H1 (cell line): Measurements from ENCODE around the gene RIIAD1. TPM values are rescaled to one million over a fixed set of nuclear protein-coding genes. Genes with fewer than 3 reads are reported as not detected.

ENCODE experiments used
- CTCF ChIA-PET: fragments of 300-600 bp; sonication (Branson Sonifier 250); formaldehyde crosslinking; loops from one replicate; lab custom pipeline; 2021; ENCODE audit not compliant: partially characterized antibody; lab: Charles Lee
- POLR2A ChIA-PET: fragments of 300-600 bp; sonication (Branson Sonifier 250); formaldehyde crosslinking; loops from one replicate; lab custom pipeline; 2021; ENCODE audit warnings: inconsistent platforms; ENCODE audit not compliant: partially characterized antibody; lab: Charles Lee
- DNase-seq, 2 experiments: peaks; one replicate each; pipeline versions ENCODE4 v3.0.0 to v3.0.0-alpha.2; 2010 to 2022; ENCODE audit warnings: low spot score in 2 of 2, low read depth in 1 of 2, mixed read lengths in 1 of 2
- FAIRE-seq: peaks from 2 replicates; lab custom pipeline; 2011; peaks lifted over from hg19 to GRCh38; lab: Jason Lieb, UNC
- H2AFZ ChIP-seq: 2 replicates; pipeline ENCODE4 v1.8.1; 2012; ENCODE audit warnings: low read length, inconsistent platforms
- H2AK5ac ChIP-seq: 2 replicates; pipeline ENCODE4 v1.6.1; 2013; ENCODE audit warnings: low read depth, low read length
- H2BK120ac ChIP-seq: replicated peaks from 2 replicates; pipeline ENCODE3; 2013; ENCODE audit warnings: low read depth, low read length, inconsistent platforms
- H2BK12ac ChIP-seq: 2 replicates; pipeline ENCODE4 v1.6.1; 2013; ENCODE audit warnings: low read depth, low read length
- H2BK15ac ChIP-seq: 2 replicates; pipeline ENCODE4 v1.6.1; 2013; ENCODE audit warnings: low read length
- H2BK20ac ChIP-seq: 2 replicates; pipeline ENCODE4 v1.6.1; 2013; ENCODE audit warnings: low read length
- H2BK5ac ChIP-seq: 2 replicates; pipeline ENCODE4 v1.6.1; 2013; ENCODE audit warnings: low read depth, low read length
- H3K14ac ChIP-seq: 2 replicates; pipeline ENCODE4 v1.6.1; 2013; ENCODE audit warnings: inconsistent platforms; ENCODE audit not compliant: insufficient read length
- H3K18ac ChIP-seq: 2 replicates; pipeline ENCODE4 v1.6.1; 2013; ENCODE audit warnings: low read length; ENCODE audit errors: extremely low read depth
- H3K23ac ChIP-seq: 2 replicates; pipeline ENCODE4 v1.6.1; 2013; ENCODE audit warnings: inconsistent platforms; ENCODE audit not compliant: insufficient read length
- H3K23me2 ChIP-seq: 2 replicates; pipeline ENCODE4 v1.6.1; 2013; ENCODE audit warnings: low read depth, low read length
- H3K27ac ChIP-seq: 2 replicates; pipeline ENCODE4 v1.6.1; 2011; ENCODE audit warnings: low read depth, low read length, inconsistent platforms
- H3K27me3 ChIP-seq, 4 experiments: replicated peaks in 1 of 4; 1 replicate in 1 of 4; 2 replicates in 3 of 4; pipeline versions ENCODE4 v1.6.1 to v1.8.1; 2011 to 2013; ENCODE audit warnings: low read length in 3 of 4, mild to moderate bottlenecking in 3 of 4, inconsistent platforms in 2 of 4, mixed read lengths in 2 of 4, moderate library complexity in 1 of 4; ENCODE audit not compliant: control insufficient read depth in 3 of 4, insufficient read depth in 3 of 4; ENCODE audit errors: extremely low read depth in 1 of 4
- H3K36me3 ChIP-seq, 4 experiments: 2 replicates each; pipeline versions ENCODE4 v1.6.1 to v1.8.1; 2011 to 2013; ENCODE audit warnings: mild to moderate bottlenecking in 4 of 4, low read length in 3 of 4, moderate library complexity in 2 of 4, control low read depth in 1 of 4, inconsistent platforms in 1 of 4; ENCODE audit not compliant: insufficient read depth in 4 of 4, control insufficient read depth in 2 of 4
- H3K4ac ChIP-seq: replicated peaks from 2 replicates; pipeline ENCODE3; 2013; ENCODE audit warnings: low read length, low read depth, mixed read lengths, inconsistent platforms; ENCODE audit not compliant: insufficient read length
- H3K4me1 ChIP-seq, 4 experiments: replicated peaks in 1 of 4; 1 replicate in 1 of 4; 2 replicates in 3 of 4; pipeline versions ENCODE4 v1.6.1 to v1.8.1; 2011 to 2013; ENCODE audit warnings: low read length in 3 of 4, inconsistent platforms in 2 of 4, mixed read lengths in 1 of 4; ENCODE audit not compliant: insufficient read depth in 4 of 4, control insufficient read depth in 3 of 4
- H3K4me2 ChIP-seq, 2 experiments: 2 replicates each; pipeline versions ENCODE4 v1.6.1 to v1.8.1; 2011 to 2013; ENCODE audit warnings: low read depth in 2 of 2, low read length in 2 of 2, control low read depth in 1 of 2, inconsistent platforms in 1 of 2, mild to moderate bottlenecking in 1 of 2; ENCODE audit not compliant: insufficient read depth in 1 of 2
- H3K4me3 ChIP-seq, 4 experiments: fragments of 200-600, 300-600 bp in 1 of 4; sonication (generic), shearing (Covaris generic), sonication (Bioruptor Twin) in 1 of 4; 2 replicates each; pipeline versions ENCODE4 v1.5.1 to v1.8.1; 2011 to 2016; ENCODE audit warnings: low read length in 4 of 4, low read depth in 3 of 4, control low read depth in 2 of 4, inconsistent platforms in 2 of 4, mild to moderate bottlenecking in 2 of 4, mixed read lengths in 1 of 4, moderate library complexity in 1 of 4; ENCODE audit not compliant: insufficient read depth in 2 of 4; ENCODE audit errors: extremely low read depth in 1 of 4
- H3K56ac ChIP-seq: replicated peaks from 2 replicates; pipeline ENCODE3; 2013; ENCODE audit warnings: low read depth, mild to moderate bottlenecking, mixed read lengths, low read length, inconsistent platforms; ENCODE audit not compliant: insufficient read length
- H3K79me1 ChIP-seq: 2 replicates; pipeline ENCODE4 v1.6.1; 2013; ENCODE audit warnings: low read depth, low read length, control low read depth
- H3K79me2 ChIP-seq, 2 experiments: 2 replicates each; pipeline versions ENCODE4 v1.6.1 to v1.8.1; 2012 to 2013; ENCODE audit warnings: low read length in 2 of 2, mild to moderate bottlenecking in 2 of 2, inconsistent platforms in 1 of 2; ENCODE audit not compliant: insufficient read depth in 2 of 2, control insufficient read depth in 1 of 2
- H3K9ac ChIP-seq, 4 experiments: replicated peaks in 1 of 4; 1 replicate in 1 of 4; 2 replicates in 3 of 4; pipeline versions ENCODE4 v1.6.1 to v1.8.1; 2011 to 2013; ENCODE audit warnings: low read depth in 3 of 4, low read length in 3 of 4, control low read depth in 2 of 4, mild to moderate bottlenecking in 2 of 4, moderate library complexity in 2 of 4, inconsistent platforms in 1 of 4; ENCODE audit errors: extremely low read depth in 1 of 4
- H3K9me3 ChIP-seq, 2 experiments: 2 replicates each; pipeline versions ENCODE4 v1.6.1 to v1.8.1; 2012 to 2013; ENCODE audit warnings: mild to moderate bottlenecking in 2 of 2, moderate library complexity in 2 of 2, control low read depth in 1 of 2, inconsistent platforms in 1 of 2, low read depth in 1 of 2, low read length in 1 of 2, mixed read lengths in 1 of 2; ENCODE audit not compliant: insufficient read depth in 2 of 2
- H4K20me1 ChIP-seq, 2 experiments: replicated peaks in 1 of 2; 2 replicates each; pipeline versions ENCODE3 to v1.8.1; 2011 to 2013; ENCODE audit warnings: inconsistent platforms in 2 of 2, low read length in 2 of 2, mild to moderate bottlenecking in 1 of 2; ENCODE audit not compliant: insufficient read depth in 2 of 2, control insufficient read depth in 1 of 2
- H4K5ac ChIP-seq: 2 replicates; pipeline ENCODE4 v1.6.1; 2013; ENCODE audit warnings: low read length, low read depth, mixed read lengths, inconsistent platforms; ENCODE audit not compliant: insufficient read length
- H4K8ac ChIP-seq: 2 replicates; pipeline ENCODE4 v1.8.0; 2013; ENCODE audit warnings: mild to moderate bottlenecking, moderate library complexity, low read length, inconsistent platforms; ENCODE audit not compliant: insufficient read depth; ENCODE audit errors: extremely low read depth
- H4K91ac ChIP-seq: replicated peaks from 2 replicates; pipeline ENCODE3; 2013; ENCODE audit warnings: low read length, mixed read lengths, inconsistent platforms; ENCODE audit not compliant: insufficient read length
- CBX8 ChIP-seq: fragments of 300-800, 300-1000 bp; sonication (generic); IDR thresholded peaks from 2 replicates; pipeline ENCODE4 v1.7.1; 2016; ENCODE audit warnings: low read depth, low read length, borderline replicate concordance
- EGR1 ChIP-seq: IDR thresholded peaks from 2 replicates; pipeline ENCODE4 v1.6.1; 2011; ENCODE audit warnings: low read depth, low read length, borderline replicate concordance
- KDM4A ChIP-seq: IDR thresholded peaks from one replicate; pipeline ENCODE4 v1.7.1; 2012; ENCODE audit warnings: low read depth, mild to moderate bottlenecking, moderate library complexity, low read length, inconsistent platforms; ENCODE audit not compliant: severe bottlenecking
- NRF1 ChIP-seq: IDR thresholded peaks from 2 replicates; pipeline ENCODE4 v1.6.1; 2011; ENCODE audit warnings: mild to moderate bottlenecking, low read depth, low read length, improper control_type of control experiment
- POLR2A ChIP-seq, 2 experiments: IDR thresholded peaks; 1 replicate in 1 of 2; 2 replicates in 1 of 2; pipeline ENCODE4 v1.6.1; 2011; ENCODE audit warnings: low read depth in 2 of 2, low read length in 2 of 2, mild to moderate bottlenecking in 2 of 2; ENCODE audit errors: control extremely low read depth in 1 of 2
- POLR2AphosphoS5 ChIP-seq: IDR thresholded peaks from 2 replicates; pipeline ENCODE4 v1.6.1; 2011; ENCODE audit warnings: low read depth, low read length
- RAD21 ChIP-seq, 2 experiments: IDR thresholded peaks in 1 of 2; conservative IDR thresholded peaks in 1 of 2; 2 replicates each; pipeline ENCODE4 v1.6.1; 2011; ENCODE audit warnings: low read depth in 2 of 2, low read length in 2 of 2, improper control_type of control experiment in 1 of 2, inconsistent platforms in 1 of 2, mild to moderate bottlenecking in 1 of 2, moderate library complexity in 1 of 2
- RBBP5 ChIP-seq: IDR thresholded peaks from 2 replicates; pipeline ENCODE4 v1.7.1; 2012; ENCODE audit warnings: low read depth, mild to moderate bottlenecking, inconsistent platforms, low read length, moderate library complexity, borderline replicate concordance
- SIX5 ChIP-seq: IDR thresholded peaks from 2 replicates; pipeline ENCODE4 v1.6.1; 2011; ENCODE audit warnings: mild to moderate bottlenecking, low read depth, low read length
- WGBS, 2 experiments: shearing (Covaris generic) in 1 of 2; methylation state at CpG; one replicate each; pipeline versions ENCODE4 v1.1.6 to v1.1.7; 2013 to 2015; ENCODE audit warnings: low lambda C conversion rate in 2 of 2, mixed read lengths in 2 of 2, inconsistent platforms in 1 of 2, low coverage in 1 of 2, missing lambda C conversion rate in 1 of 2; ENCODE audit not compliant: insufficient replicate concordance in 2 of 2, insufficient coverage in 1 of 2, insufficient read length in 1 of 2; ENCODE audit errors: extremely low coverage in 1 of 2, missing lambda C conversion rate in 1 of 2; 5-methylcytosine and 5-hydroxymethylcytosine counted together
- polyA plus RNA-seq, 7 experiments: library from polyadenylated mRNA; depleted of rRNA in 3 of 7; stranded (reverse) in 5 of 7; unstranded in 2 of 7; fragments of >200 nt in 5 of 7; fragments of 200-250 nt in 2 of 7; gene quantifications; 1 replicate in 5 of 7; 2 replicates in 1 of 7; 4 replicates in 1 of 7; pipeline versions ENCODE4 v1.2.1 to v1.2.3, GENCODE V29; 2011 to 2013; ENCODE audit warnings: missing spikeins in 2 of 7, mixed read lengths in 2 of 7
- total RNA-seq: library from RNA; stranded (reverse); fragmentation: NEBNext Ultra II Directional; extraction: Animal tissue kit (Norgen Biotek cat#: 25700); gene quantifications from 2 replicates; pipeline ENCODE4 v1.2.1, GENCODE V29; 2021

Gene RIIAD1
- total and polyA plus RNA-seq, 2 of the 8 experiments (the other 6 are each of a cell fraction or from before 2014, with no cell fraction given): not detected

DNA sequence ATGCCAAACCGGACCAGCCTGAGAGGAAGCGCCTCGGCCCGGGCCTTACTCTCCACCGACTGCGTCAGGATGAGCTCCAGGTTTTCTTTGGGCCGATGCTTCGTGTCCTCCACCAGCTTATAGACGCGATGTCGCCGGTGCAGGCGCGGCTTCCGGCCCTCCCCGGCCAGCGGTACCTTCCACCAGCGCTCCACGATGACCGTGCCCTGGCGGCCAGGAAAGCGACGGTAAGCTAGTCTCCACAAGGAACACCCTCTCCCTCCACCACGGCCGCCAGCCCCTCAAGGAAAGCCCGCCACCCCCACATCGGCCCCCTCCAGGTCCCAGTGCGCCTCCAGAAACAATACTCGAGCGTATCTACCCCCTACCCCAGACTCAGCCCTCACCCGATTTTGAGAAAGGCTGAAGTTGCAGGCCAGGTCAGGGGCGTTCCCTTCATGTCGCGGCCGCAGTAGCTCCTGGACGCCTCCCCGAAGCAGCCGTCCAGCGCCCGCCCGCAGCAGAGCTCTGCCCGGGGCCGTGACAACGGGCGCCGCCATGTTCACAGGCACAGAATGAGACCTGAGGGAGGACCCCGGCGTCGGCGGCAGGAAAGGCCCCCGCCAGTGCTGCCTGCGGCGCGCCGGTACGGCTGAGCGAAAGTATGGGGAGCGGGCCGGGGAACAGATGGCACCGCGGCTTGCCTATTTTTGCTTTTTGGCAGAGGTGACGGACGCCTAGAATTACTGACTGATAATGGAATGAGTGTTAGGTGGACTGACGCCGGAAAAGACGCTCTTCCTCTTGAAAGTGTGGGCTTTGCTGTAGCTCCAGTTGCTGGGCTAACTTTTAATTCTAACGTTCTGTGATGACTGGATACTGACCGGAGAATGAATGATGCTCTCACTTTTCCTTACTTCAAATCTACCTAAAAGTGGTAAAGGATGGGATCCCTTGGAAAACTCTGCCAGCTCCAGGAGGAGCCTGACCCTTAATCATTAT is 41.9 kb downstream of the RIIAD1 start, which contains the start of gene MRPL9:
MRPL9 (minus strand) TSS at position 556 of the 981 bp plus-strand sequence; CDS start at position 539, 17 bp downstream.
- no peak within 1 kb of the TSS for H2AK5ac ChIP-seq
- no peak within 1 kb of the TSS for H4K91ac ChIP-seq
- H4K5ac ChIP-seq: peak within 1 kb of the TSS; percentile 74
- H2BK20ac ChIP-seq: no peak within 1 kb of the TSS
- peak within 1 kb of the TSS; percentile 88 to 96 (median 92) for H3K4me3 ChIP-seq
- no peak within 1 kb of the TSS for H2BK120ac ChIP-seq
- peaks cover 9 to 30% (median 23%) of the 10 kb centered on the region in 4 experiments; a peak in 7 of 8 replicates for H3K36me3 ChIP-seq
- peak within 1 kb of the TSS; percentile 39 for H3K56ac ChIP-seq
- FAIRE-seq: no peak
- H3K4ac ChIP-seq: no peak within 1 kb of the TSS
- peak; percentile 36 to 91 for DNase-seq
- no peaks in the 10 kb centered on the region for H3K79me1 ChIP-seq
- peak within 1 kb of the TSS; percentile 85 for H3K27ac ChIP-seq
- no peaks in the 10 kb centered on the region for H4K20me1 ChIP-seq
- WGBS, 2 experiments: 3% methylated on average over 60 of the region's 68 CpGs; no CpG with 5 or more reads in 1 of the 2 experiments
- no peak within 1 kb of the TSS for H2BK12ac ChIP-seq
- no peaks in the 10 kb centered on the region for H3K27me3 ChIP-seq
- peak within 1 kb of the TSS; percentile 38; the same call in 1 of the 2 replicates for H2BK5ac ChIP-seq
- peaks cover 0 to 3% of the 10 kb centered on the region in 2 experiments; a peak in 1 of 4 replicates for H3K79me2 ChIP-seq
- H3K4me1 ChIP-seq: 0 out of 7 replicates have a peak, but pooled peaks cover 0 to 1% (median 0%) of the 10 kb centered on the region in 4 experiments
- CTCF ChIA-PET: interaction anchor here (0.8 to 1.7 kb wide), 11 partner anchors 11 to 169 kb away, joined by 3 to 5 read pairs (median 3); partner anchors contain the start of gene TDRKH
- H3K4me2 ChIP-seq: peak within 1 kb of the TSS; percentile 75 to 97
- peaks cover 4% of the 10 kb centered on the region; the same call in 1 of the 2 replicates for H3K23me2 ChIP-seq
- no peak within 1 kb of the TSS for H3K18ac ChIP-seq
- no peak within 1 kb of the TSS for H3K14ac ChIP-seq
- no peaks in the 10 kb centered on the region for H3K9me3 ChIP-seq
- H2BK15ac ChIP-seq: no peak within 1 kb of the TSS
- H2AFZ ChIP-seq: peak within 1 kb of the TSS; percentile 98
- H3K23ac ChIP-seq: no peak within 1 kb of the TSS
- peak within 1 kb of the TSS; percentile 83 to 94 (median 92) for H3K9ac ChIP-seq
- POLR2A ChIA-PET: interaction anchor here (0.7 to 2.3 kb wide), 22 partner anchors 9 to 224 kb away, joined by 3 to 15 read pairs (median 4); partner anchors contain the start of genes C2CD4D, RIIAD1, SNX27 and TDRKH
- peak within 1 kb of the TSS; percentile 98 for H4K8ac ChIP-seq
- peak; percentile 50 for TF ChIP-seq POLR2AphosphoS5
- peak; percentile 83; the same call in 1 of the 2 replicates for TF ChIP-seq RBBP5
- no peak for TF ChIP-seq EGR1
- TF ChIP-seq NRF1: no peak
- peak; percentile 89 for TF ChIP-seq KDM4A
- TF ChIP-seq SIX5: no peak
- no peak for TF ChIP-seq CBX8
- TF ChIP-seq POLR2A (IDR thresholded peaks at IDR 0.05; ENCODE audit: control extremely low read depth in 1 of 2, low read depth in 2 of 2, low read length in 2 of 2): peak; percentile 88 to 92
- TF ChIP-seq RAD21 (IDR thresholded peaks at IDR 0.05 in 1 of 2, conservative IDR thresholded peaks at IDR 0.05 in 1 of 2; ENCODE audit: low read depth in 2 of 2, low read length in 2 of 2): no peak; a peak in 1 of 4 replicates
